IMR-90 (cell line): ENCODE results near the gene HYAL2. TPM values are rescaled to one million over a fixed set of nuclear protein-coding genes. Genes with fewer than 3 reads are reported as not detected.
A peak's percentile ranks its signal among the peaks of the same experiment; 100 is the strongest.

Experiments
- ATAC-seq: fragments of 200-7000 bp; cut with Tn5 transposase; 2 replicates; pipeline ENCODE4 v1.9.1; 2020; ENCODE audit warnings: low read depth, mild to moderate bottlenecking, moderate library complexity
- BruUV-seq: library from RNA; stranded (reverse); fragments of 400-500 nt; replicated peaks from 2 replicates; lab custom pipeline; 2021; lab: Mats Ljungman, UMichigan
- CTCF ChIA-PET: fragments of 300-600 bp; formaldehyde crosslinking; extraction: SDS; loops from one replicate; lab custom pipeline; 2021; ENCODE audit warnings: antibody characterized with exemption; lab: Yijun Ruan, JAX
- POLR2A ChIA-PET: fragments of 300-600 bp; sonication (Branson Sonifier 250); formaldehyde crosslinking; loops from one replicate; lab custom pipeline; 2022; ENCODE audit warnings: antibody characterized with exemption; ENCODE audit not compliant: unreplicated experiment; lab: Charles Lee
- DNase-seq: peaks from one replicate; pipeline ENCODE4 v3.0.0; 2013
- H2AFZ ChIP-seq: replicated peaks from 2 replicates; pipeline ENCODE3; 2013; ENCODE audit warnings: low read length, mild to moderate bottlenecking; ENCODE audit not compliant: poor library complexity
- H2AK5ac ChIP-seq: 2 replicates; pipeline ENCODE4 v1.6.1; 2013; ENCODE audit warnings: low read depth, low read length, inconsistent platforms
- H2AK9ac ChIP-seq: replicated peaks from 2 replicates; pipeline ENCODE3; 2013; ENCODE audit warnings: mild to moderate bottlenecking, low read depth, low read length, moderate library complexity; ENCODE audit not compliant: poor library complexity
- H2BK120ac ChIP-seq: 2 replicates; pipeline ENCODE4 v1.6.1; 2013; ENCODE audit warnings: low read depth, low read length, inconsistent platforms
- H2BK15ac ChIP-seq: 3 replicates; pipeline ENCODE4 v1.6.1; 2013; ENCODE audit warnings: low read depth, low read length, inconsistent platforms
- H2BK20ac ChIP-seq: 2 replicates; pipeline ENCODE4 v1.6.1; 2013; ENCODE audit warnings: low read depth, mild to moderate bottlenecking, inconsistent platforms, low read length, moderate library complexity
- H2BK5ac ChIP-seq: 2 replicates; pipeline ENCODE4 v1.6.1; 2013; ENCODE audit warnings: mild to moderate bottlenecking, low read depth, low read length, inconsistent platforms; ENCODE audit not compliant: poor library complexity, severe bottlenecking
- H3K14ac ChIP-seq: replicated peaks from 2 replicates; pipeline ENCODE4 v1.6.1; 2013; ENCODE audit warnings: low read depth, low read length, inconsistent platforms
- H3K18ac ChIP-seq: 2 replicates; pipeline ENCODE4 v1.6.1; 2013; ENCODE audit warnings: low read depth, low read length, control low read depth
- H3K23ac ChIP-seq: 2 replicates; pipeline ENCODE4 v1.6.1; 2013; ENCODE audit warnings: low read depth, low read length, inconsistent platforms
- H3K27ac ChIP-seq: 2 replicates; pipeline ENCODE4 v1.5.1; 2013; ENCODE audit warnings: mild to moderate bottlenecking, control low read depth, low read length; ENCODE audit not compliant: insufficient read depth
- H3K27me3 ChIP-seq: 2 replicates; pipeline ENCODE4 v1.6.1; 2013; ENCODE audit warnings: low read length; ENCODE audit not compliant: control insufficient read depth, insufficient read depth
- H3K36me3 ChIP-seq: 2 replicates; pipeline ENCODE4 v1.6.1; 2013; ENCODE audit warnings: low read length, mixed read lengths; ENCODE audit not compliant: control insufficient read depth, insufficient read depth
- H3K4ac ChIP-seq: 2 replicates; pipeline ENCODE4 v1.6.1; 2013; ENCODE audit warnings: low read depth, low read length, inconsistent platforms
- H3K4me1 ChIP-seq: 2 replicates; pipeline ENCODE4 v1.6.1; 2013; ENCODE audit warnings: low read length, mixed read lengths; ENCODE audit not compliant: control insufficient read depth, insufficient read depth
- H3K4me2 ChIP-seq: 2 replicates; pipeline ENCODE4 v1.6.1; 2013; ENCODE audit warnings: low read depth, mild to moderate bottlenecking, control low read depth, low read length, moderate library complexity
- H3K4me3 ChIP-seq: 2 replicates; pipeline ENCODE4 v1.5.1; 2013; ENCODE audit warnings: low read depth, mild to moderate bottlenecking, control low read depth, low read length, moderate library complexity; ENCODE audit not compliant: insufficient read depth
- H3K56ac ChIP-seq: 2 replicates; pipeline ENCODE4 v1.6.1; 2013; ENCODE audit warnings: low read length, inconsistent platforms; ENCODE audit not compliant: insufficient read depth; ENCODE audit errors: extremely low read depth
- H3K79me1 ChIP-seq, 2 experiments: 2 replicates each; pipeline ENCODE4 v1.6.1; 2013; ENCODE audit warnings: low read length in 2 of 2, inconsistent platforms in 1 of 2, low read depth in 1 of 2
- H3K9ac ChIP-seq: 2 replicates; pipeline ENCODE4 v1.6.1; 2013; ENCODE audit warnings: low read depth, low read length, control low read depth
- H3K9me1 ChIP-seq: 2 replicates; pipeline ENCODE4 v1.6.1; 2013; ENCODE audit warnings: low read length, inconsistent platforms; ENCODE audit not compliant: insufficient read depth
- H3K9me3 ChIP-seq: 2 replicates; pipeline ENCODE4 v1.6.1; 2013; ENCODE audit warnings: low read length; ENCODE audit not compliant: control insufficient read depth, insufficient read depth
- H4K20me1 ChIP-seq: 2 replicates; pipeline ENCODE4 v1.6.1; 2013; ENCODE audit warnings: low read length, inconsistent platforms; ENCODE audit not compliant: insufficient read depth
- H4K5ac ChIP-seq: 2 replicates; pipeline ENCODE4 v1.6.1; 2013; ENCODE audit warnings: mild to moderate bottlenecking, low read depth, low read length, control low read depth
- H4K8ac ChIP-seq, 2 experiments: 2 replicates each; pipeline ENCODE4 v1.6.1; 2013; ENCODE audit warnings: low read depth in 2 of 2, low read length in 2 of 2, control low read depth in 1 of 2, inconsistent platforms in 1 of 2
- H4K91ac ChIP-seq: 2 replicates; pipeline ENCODE4 v1.6.1; 2013; ENCODE audit warnings: low read depth, low read length, inconsistent platforms; ENCODE audit not compliant: insufficient read depth
- CEBPB ChIP-seq: IDR thresholded peaks from 2 replicates; pipeline ENCODE4 v1.6.1; 2012; ENCODE audit warnings: low read depth, low read length, improper control_type of control experiment
- CHD1 ChIP-seq: IDR thresholded peaks from 2 replicates; pipeline ENCODE4 v1.6.1; 2012; ENCODE audit warnings: low read depth, low read length, improper control_type of control experiment
- CTCF ChIP-seq: conservative IDR thresholded peaks from 2 replicates; pipeline ENCODE4 v1.5.1; 2012; ENCODE audit warnings: mild to moderate bottlenecking, low read depth, low read length, improper control_type of control experiment
- ELK1 ChIP-seq: fragments of 150-350 bp; IDR thresholded peaks from 2 replicates; pipeline ENCODE4 v1.6.1; 2016; ENCODE audit warnings: low read depth, mild to moderate bottlenecking, low read length, moderate library complexity, borderline replicate concordance
- FOS ChIP-seq: fragments of 150-350 bp; IDR thresholded peaks from 2 replicates; pipeline ENCODE4 v1.6.1; 2016; ENCODE audit warnings: low read depth, low read length
- MAFK ChIP-seq: IDR thresholded peaks from 2 replicates; pipeline ENCODE4 v1.6.1; 2012; ENCODE audit warnings: low read depth, low read length, improper control_type of control experiment
- MAZ ChIP-seq: IDR thresholded peaks from 2 replicates; pipeline ENCODE4 v1.6.1; 2012; ENCODE audit warnings: low read depth, mild to moderate bottlenecking, low read length, improper control_type of control experiment, moderate library complexity, borderline replicate concordance
- MXI1 ChIP-seq: IDR thresholded peaks from 2 replicates; pipeline ENCODE4 v1.6.1; 2012; ENCODE audit warnings: low read depth, mild to moderate bottlenecking, low read length, moderate library complexity, borderline replicate concordance
- RCOR1 ChIP-seq: IDR thresholded peaks from 2 replicates; pipeline ENCODE4 v1.6.1; 2012; ENCODE audit warnings: mild to moderate bottlenecking, low read length, improper control_type of control experiment; ENCODE audit not compliant: insufficient replicate concordance
- RFX5 ChIP-seq: IDR thresholded peaks from 2 replicates; pipeline ENCODE4 v1.8.0; 2012; ENCODE audit warnings: low read depth, mild to moderate bottlenecking, low read length, moderate library complexity
- SMC3 ChIP-seq: fragments of 150-350 bp; IDR thresholded peaks from 2 replicates; pipeline ENCODE4 v1.6.1; 2016; ENCODE audit warnings: low read depth, mild to moderate bottlenecking, antibody characterized with exemption, low read length, moderate library complexity
- USF2 ChIP-seq: fragments of 150-350 bp; IDR thresholded peaks from 2 replicates; pipeline ENCODE4 v1.6.1; 2017; ENCODE audit warnings: mild to moderate bottlenecking, antibody characterized with exemption, low read length, low read depth
- WGBS, 2 experiments: methylation state at CpG; one replicate each; pipeline versions ENCODE4 v1.1.5 to v1.1.7; 2013; ENCODE audit warnings: missing lambda C conversion rate in 2 of 2; ENCODE audit not compliant: insufficient read length in 1 of 2; ENCODE audit errors: extremely low coverage in 2 of 2; 5-methylcytosine and 5-hydroxymethylcytosine counted together
- dilution Hi-C: fragments of 300-500 bp; cut with HindIII; formaldehyde crosslinking; loops from one replicate; pipeline ENCODE4 v1.14.3; 2018; ENCODE audit warnings: low sequenced_read_pairs; ENCODE audit not compliant: unreplicated experiment
- in situ Hi-C: fragments of 300-500 bp; cut with MboI; formaldehyde crosslinking; loops from 3 replicates; pipeline ENCODE4 v1.14.3; 2019; ENCODE audit warnings: low sequenced_read_pairs, inconsistent platforms, mixed read lengths
- intact Hi-C: fragments of 100-400 bp; cut with micrococcal nuclease; formaldehyde crosslinking; loops from 2 replicates; pipeline ENCODE4 v1.10.0; 2022
- polyA plus RNA-seq, 3 experiments: library from polyadenylated mRNA; depleted of rRNA; stranded (reverse); fragments of >200 nt; gene quantifications; 2 replicates each; pipeline ENCODE4 v1.2.3, GENCODE V29; 2012; ENCODE audit warnings: low replicate concordance in 1 of 3
- total RNA-seq: library from RNA; depleted of rRNA; stranded (reverse); fragments of >200 nt; gene quantifications from 2 replicates; pipeline ENCODE4 v1.2.3, GENCODE V29; 2012

Gene HYAL2
- total and polyA plus RNA-seq, 2 of the 4 experiments (the other 2 are of a cell fraction): 56.8 to 104 TPM

GRCh38 chr3:50293079-50293801, 29.3 kb downstream of the HYAL2 start:
- Histone ChIP-seq H3K18ac (no peak overlapping the region), H4K5ac (peak overlapping the region; percentile 90), H2BK5ac (no peak overlapping the region), H3K9me3 (no peaks in the 10 kb centered on the region), H4K8ac (peak overlapping the region; percentile 85 to 99), H2BK20ac (no peak overlapping the region), H4K20me1 (no peaks in the 10 kb centered on the region), H3K4ac (peak overlapping the region; percentile 80), H3K79me1 (peaks cover 15 to 39% of the 10 kb centered on the region in 2 experiments), H2AK5ac (peak overlapping the region; percentile 48), H3K27ac (no peak overlapping the region), H3K9me1 (peaks cover 3% of the 10 kb centered on the region), H3K4me3 (no peak overlapping the region), H2BK120ac (no peak overlapping the region), H2BK15ac (no peak overlapping the region), H3K4me2 (no peak overlapping the region), H2AK9ac (peak overlapping the region; percentile 75), H4K91ac (no peak overlapping the region; the same call in 1 of the 2 replicates), H3K27me3 (no peaks in the 10 kb centered on the region), H3K9ac (no peak overlapping the region), H3K36me3 (peaks cover 17% of the 10 kb centered on the region), H3K23ac (no peak overlapping the region), H2AFZ (peak overlapping the region; percentile 96), H3K4me1 (peaks cover 9% of the 10 kb centered on the region), H3K56ac (no peak overlapping the region), H3K14ac (no peak overlapping the region)
- DNase-seq: no peak
- POLR2A ChIA-PET: no interaction called here
- WGBS, 2 experiments: 94% methylated on average over 8 of the region's 12 CpGs; no CpG with 5 or more reads in 1 of the 2 experiments
- TF ChIP-seq FOS (no peak), MXI1 (no peak), RFX5 (no peak), RCOR1 (no peak), ELK1 (no peak), CEBPB (no peak), SMC3 (no peak), CTCF (no peak), MAFK (no peak), USF2 (no peak), CHD1 (no peak), MAZ (no peak)
- dilution Hi-C loops (no loop called here), in situ Hi-C loops (no loop called here), intact Hi-C loops (no loop called here)
- BruUV-seq: no TSS peak
- no peak for ATAC-seq
- CTCF ChIA-PET: no interaction called here
